HepG2 (cell line): ENCODE measurements around the gene FSD1. TPM values are rescaled to one million over a fixed set of nuclear protein-coding genes. Genes with fewer than 3 reads are reported as not detected.

ENCODE experiments used
- AHR ChIP-seq: IDR thresholded peaks from 2 replicates; pipeline ENCODE4 v1.6.1; 2018; ENCODE audit warnings: missing genetic modification reagents, missing compliant biosample characterization
- BATF2 ChIP-seq: sonication (generic); formaldehyde crosslinking; IDR thresholded peaks from 2 replicates; pipeline ENCODE4 v1.8.0; 2022; ENCODE audit warnings: mild to moderate bottlenecking, missing genetic modification reagents, moderate library complexity
- FOXP1 ChIP-seq, 2 experiments: fragments of 450-650 bp in 1 of 2; IDR thresholded peaks; 2 replicates each; pipeline ENCODE4 v1.6.1; 2017 to 2018; ENCODE audit warnings: antibody characterized with exemption in 1 of 2
- HNF1B ChIP-seq: sonication (generic); formaldehyde crosslinking; IDR thresholded peaks from 2 replicates; pipeline ENCODE4 v1.5.1; 2020; ENCODE audit warnings: mild to moderate bottlenecking, moderate library complexity, missing genetic modification reagents
- HOXA7 ChIP-seq: sonication (generic); formaldehyde crosslinking; IDR thresholded peaks from 2 replicates; pipeline ENCODE4 v1.8.1; 2022; ENCODE audit warnings: mild to moderate bottlenecking, missing genetic modification reagents, moderate library complexity
- IKZF1 ChIP-seq: fragments of 450-650 bp; IDR thresholded peaks from 2 replicates; pipeline ENCODE4 v1.7.1; 2016
- KAT8 ChIP-seq: IDR thresholded peaks from 2 replicates; pipeline ENCODE4 v1.6.1; 2016; ENCODE audit warnings: missing genetic modification reagents, missing compliant biosample characterization
- MIXL1 ChIP-seq: IDR thresholded peaks from 2 replicates; pipeline ENCODE4 v1.6.1; 2016
- PHF21A ChIP-seq: sonication (generic); formaldehyde crosslinking; IDR thresholded peaks from 2 replicates; pipeline ENCODE4 v1.5.0; 2020; ENCODE audit warnings: mild to moderate bottlenecking, missing genetic modification reagents
- POGK ChIP-seq: sonication (generic); formaldehyde crosslinking; conservative IDR thresholded peaks from 2 replicates; pipeline ENCODE4 v1.8.0; 2022; ENCODE audit warnings: mild to moderate bottlenecking, moderate library complexity, missing genetic modification reagents
- RFX1 ChIP-seq: fragments of 450-650 bp; IDR thresholded peaks from 2 replicates; pipeline ENCODE4 v1.6.1; 2017
- SUZ12 ChIP-seq: fragments of 150-350 bp; IDR thresholded peaks from 2 replicates; pipeline ENCODE4 v1.6.1; 2014; ENCODE audit warnings: low read depth, low read length
- TBP ChIP-seq: sonication (generic); formaldehyde crosslinking; IDR thresholded peaks from 2 replicates; pipeline ENCODE4 v1.5.0; 2020; ENCODE audit warnings: missing genetic modification reagents
- ZNF138 ChIP-seq: sonication (generic); formaldehyde crosslinking; IDR thresholded peaks from 2 replicates; pipeline ENCODE4 v1.5.0; 2020; ENCODE audit warnings: mild to moderate bottlenecking, low read depth, missing genetic modification reagents
- ZNF180 ChIP-seq: sonication (generic); formaldehyde crosslinking; IDR thresholded peaks from 2 replicates; pipeline ENCODE4 v1.4.0; 2020; ENCODE audit warnings: low read depth, missing genetic modification reagents, borderline replicate concordance
- ZNF350 ChIP-seq: sonication (generic); formaldehyde crosslinking; IDR thresholded peaks from 2 replicates; pipeline ENCODE4 v1.4.0; 2020; ENCODE audit warnings: mild to moderate bottlenecking, low read depth, missing genetic modification reagents, borderline replicate concordance
- ZNF530 ChIP-seq: sonication (generic); formaldehyde crosslinking; IDR thresholded peaks from 2 replicates; pipeline ENCODE4 v1.5.0; 2020; ENCODE audit warnings: low read depth, mild to moderate bottlenecking, missing genetic modification reagents
- ZNF546 ChIP-seq: sonication (generic); formaldehyde crosslinking; conservative IDR thresholded peaks from 2 replicates; pipeline ENCODE4 v1.8.1; 2023; ENCODE audit warnings: mild to moderate bottlenecking, missing genetic modification reagents
- ZNF879 ChIP-seq: sonication (generic); formaldehyde crosslinking; IDR thresholded peaks from 2 replicates; pipeline ENCODE4 v1.8.1; 2023; ENCODE audit warnings: missing genetic modification reagents
- ZSCAN25 ChIP-seq: sonication (generic); formaldehyde crosslinking; IDR thresholded peaks from 2 replicates; pipeline ENCODE4 v1.8.0; 2022; ENCODE audit warnings: mild to moderate bottlenecking, missing genetic modification reagents
- ZZZ3 ChIP-seq: sonication (generic); formaldehyde crosslinking; IDR thresholded peaks from 2 replicates; pipeline ENCODE4 v1.4.0; 2020; ENCODE audit warnings: missing genetic modification reagents, mild to moderate bottlenecking, borderline replicate concordance
- polyA plus RNA-seq, 8 experiments: library from polyadenylated mRNA; depleted of rRNA in 3 of 8; stranded (reverse) in 7 of 8; unstranded in 1 of 8; fragments of >200 nt; fragmentation: Illumina TruSeq in 4 of 8; extraction: Trizol in 4 of 8; gene quantifications; 2 replicates each; pipeline versions ENCODE4 v1.2.1 to v1.2.3, GENCODE V29; 2011 to 2016; ENCODE audit warnings: low read depth in 4 of 8, missing spikeins in 1 of 8, mixed read lengths in 1 of 8; ENCODE audit not compliant: insufficient read depth in 1 of 8
- total RNA-seq, 5 experiments: library from RNA; depleted of rRNA; stranded (reverse); fragments of >200 nt; fragmentation: Illumina TruSeq; extraction: Trizol; gene quantifications; 2 replicates each; pipeline ENCODE4 v1.2.3, GENCODE V29; 2016; ENCODE audit warnings: low read depth in 1 of 5
- TF ChIP-seq, protein P1 (sequence below): sonication (generic); formaldehyde crosslinking; IDR thresholded peaks from 2 replicates; pipeline ENCODE4 v1.5.0; 2020; ENCODE audit warnings: missing genetic modification reagents, mild to moderate bottlenecking, borderline replicate concordance
- TF ChIP-seq, protein P2 (sequence below): IDR thresholded peaks from 2 replicates; pipeline ENCODE4 v1.6.1; 2016; ENCODE audit warnings: mild to moderate bottlenecking

FSD1 gene
- total and polyA plus RNA-seq, 2 of the 13 experiments (the other 11 are each of a cell fraction or from before 2014, with no cell fraction given): 0.29 to 0.66 TPM

- TF ChIP-seq POGK (CRISPR knock-in tag): no peak; the same call in 1 of the 2 replicates
- TF ChIP-seq ZNF138 (CRISPR knock-in tag): no peak
- TF ChIP-seq, protein P1, sequence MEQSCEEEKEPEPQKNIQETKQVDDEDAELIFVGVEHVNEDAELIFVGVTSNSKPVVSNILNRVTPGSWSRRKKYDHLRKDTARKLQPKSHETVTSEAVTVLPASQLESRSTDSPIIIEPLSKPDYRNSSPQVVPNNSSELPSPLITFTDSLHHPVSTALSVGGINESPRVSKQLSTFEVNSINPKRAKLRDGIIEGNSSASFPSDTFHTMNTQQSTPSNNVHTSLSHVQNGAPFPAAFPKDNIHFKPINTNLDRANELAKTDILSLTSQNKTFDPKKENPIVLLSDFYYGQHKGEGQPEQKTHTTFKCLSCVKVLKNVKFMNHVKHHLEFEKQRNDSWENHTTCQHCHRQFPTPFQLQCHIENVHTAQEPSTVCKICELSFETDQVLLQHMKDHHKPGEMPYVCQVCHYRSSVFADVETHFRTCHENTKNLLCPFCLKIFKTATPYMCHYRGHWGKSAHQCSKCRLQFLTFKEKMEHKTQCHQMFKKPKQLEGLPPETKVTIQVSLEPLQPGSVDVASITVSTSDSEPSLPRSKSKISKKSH (CRISPR knock-in tag): peak; percentile 71
- TF ChIP-seq TBP (CRISPR knock-in tag): no peak
- no peak for TF ChIP-seq ZZZ3 (CRISPR knock-in tag)
- TF ChIP-seq ZNF879 (CRISPR knock-in tag): no peak
- no peak for TF ChIP-seq HOXA7 (CRISPR knock-in tag)
- TF ChIP-seq FOXP1 (IDR thresholded peaks at IDR 0.05): no peak
- TF ChIP-seq FOXP1 (CRISPR knock-in tag; IDR thresholded peaks at IDR 0.05): peak; percentile 69
- TF ChIP-seq SUZ12: no peak
- TF ChIP-seq ZNF546 (CRISPR knock-in tag): peak; percentile 85; the same call in 1 of the 2 replicates
- peak; percentile 86 for TF ChIP-seq HNF1B (CRISPR knock-in tag)
- peak; percentile 92 for TF ChIP-seq MIXL1
- peak; percentile 89 for TF ChIP-seq ZSCAN25
- TF ChIP-seq ZNF530: no peak
- TF ChIP-seq RFX1: no peak
- no peak for TF ChIP-seq IKZF1
- TF ChIP-seq ZNF350 (CRISPR knock-in tag): no peak; the same call in 1 of the 2 replicates
- TF ChIP-seq AHR (CRISPR knock-in tag): peak; percentile 88
- TF ChIP-seq PHF21A (CRISPR knock-in tag): peak; percentile 79; the same call in 1 of the 2 replicates
- TF ChIP-seq KAT8 (CRISPR knock-in tag): peak; percentile 92
- TF ChIP-seq ZNF180 (CRISPR knock-in tag): no peak
- no peak for TF ChIP-seq BATF2 (CRISPR knock-in tag)
- TF ChIP-seq, protein P2, sequence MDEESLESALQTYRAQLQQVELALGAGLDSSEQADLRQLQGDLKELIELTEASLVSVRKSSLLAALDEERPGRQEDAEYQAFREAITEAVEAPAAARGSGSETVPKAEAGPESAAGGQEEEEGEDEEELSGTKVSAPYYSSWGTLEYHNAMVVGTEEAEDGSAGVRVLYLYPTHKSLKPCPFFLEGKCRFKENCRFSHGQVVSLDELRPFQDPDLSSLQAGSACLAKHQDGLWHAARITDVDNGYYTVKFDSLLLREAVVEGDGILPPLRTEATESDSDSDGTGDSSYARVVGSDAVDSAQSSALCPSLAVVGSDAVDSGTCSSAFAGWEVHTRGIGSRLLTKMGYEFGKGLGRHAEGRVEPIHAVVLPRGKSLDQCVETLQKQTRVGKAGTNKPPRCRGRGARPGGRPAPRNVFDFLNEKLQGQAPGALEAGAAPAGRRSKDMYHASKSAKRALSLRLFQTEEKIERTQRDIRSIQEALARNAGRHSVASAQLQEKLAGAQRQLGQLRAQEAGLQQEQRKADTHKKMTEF: peak; percentile 95
Observed at GRCh38 chr19:4310247-4311121, 6.1 kb downstream of the FSD1 start (continued).
